Thymus (tissue), 11 donors: ENCODE data around the gene ORC1. TPM values are rescaled to one million over a fixed set of nuclear protein-coding genes. Genes with fewer than 3 reads are reported as not detected.
A peak's percentile ranks its signal among the peaks of the same experiment; 100 is the strongest.

Experiments
- DNase-seq, 9 donors: peaks; one replicate each; pipeline ENCODE4 v3.0.0-alpha.2; 2013; ENCODE audit warnings: low spot score in 9 of 9, low read depth in 6 of 9, missing footprints in 1 of 9
- H3K27ac ChIP-seq, 2 donors: one replicate each; pipeline ENCODE4 v1.5.1; 2013; ENCODE audit warnings: control low read depth in 1 of 2, low read depth in 1 of 2, low read length in 1 of 2, mild to moderate bottlenecking in 1 of 2, moderate library complexity in 1 of 2
- H3K27me3 ChIP-seq, 2 donors: one replicate each; pipeline ENCODE4 v1.5.1; 2013; ENCODE audit warnings: low read length in 1 of 2; ENCODE audit not compliant: control insufficient read depth in 2 of 2, insufficient read depth in 1 of 2
- H3K36me3 ChIP-seq, 2 donors: one replicate each; pipeline ENCODE4 v1.5.1; 2013; ENCODE audit warnings: low read length in 1 of 2, mild to moderate bottlenecking in 1 of 2, moderate library complexity in 1 of 2; ENCODE audit not compliant: control insufficient read depth in 2 of 2, insufficient read depth in 2 of 2
- H3K4me1 ChIP-seq, 2 donors: one replicate each; pipeline ENCODE4 v1.5.1; 2013; ENCODE audit warnings: low read length in 2 of 2; ENCODE audit not compliant: control insufficient read depth in 2 of 2, insufficient read depth in 2 of 2
- H3K4me3 ChIP-seq, 2 donors: one replicate each; pipeline ENCODE4 v1.5.1; 2013; ENCODE audit warnings: low read length in 2 of 2, control low read depth in 1 of 2, mild to moderate bottlenecking in 1 of 2
- H3K9me3 ChIP-seq, 2 donors: one replicate each; pipeline ENCODE4 v1.5.1; 2013; ENCODE audit warnings: low read length in 1 of 2, mild to moderate bottlenecking in 1 of 2; ENCODE audit not compliant: control insufficient read depth in 2 of 2, insufficient read depth in 1 of 2
- WGBS: extraction: QIAGEN DNeasy Blood & Tissue Kit; methylation state at CpG from one replicate; pipeline ENCODE4 v1.1.7; 2013; 5-methylcytosine and 5-hydroxymethylcytosine counted together
- polyA plus RNA-seq: library from polyadenylated mRNA; stranded (reverse); fragments of 200-250 nt; gene quantifications from one replicate; pipeline ENCODE4 v1.2.3, GENCODE V29; 2013
- total RNA-seq: library from RNA; stranded (reverse); fragments of 120-200 nt; gene quantifications from one replicate; pipeline ENCODE4 v1.2.4, GENCODE V29; 2013
- donor health status: healthy.

Gene ORC1
- total and polyA plus RNA-seq, 2 donors = 0.96 to 15.0 TPM

- H3K4me1 ChIP-seq = peaks cover 13 to 24% of the 10 kb centered on the region in 2 donors
- peaks cover 4 to 18% of the 10 kb centered on the region in 2 donors for H3K36me3 ChIP-seq
- peak; percentile 13 to 81 (median 58) for DNase-seq
- WGBS = 12% methylated on average over 51 of the region's 51 CpGs
- H3K9me3 ChIP-seq = peaks cover 0 to 2% of the 10 kb centered on the region in 2 donors
- H3K4me3 ChIP-seq = peak overlapping the region; percentile 27 to 55
- H3K27me3 ChIP-seq = no peaks in the 10 kb centered on the region
- H3K27ac ChIP-seq = peak overlapping the region; percentile 36 to 47
Observed at GRCh38 chr1:52368383-52369172, 35.6 kb downstream of the ORC1 start.

GRCh38 chr1:52367272-52367671, 37.0 kb downstream of the ORC1 start:
- WGBS = over 99% methylated on average over 5 of the region's 5 CpGs
- no peak overlapping the region for H3K4me3 ChIP-seq
- no peaks in the 10 kb centered on the region for H3K27me3 ChIP-seq
- H3K36me3 ChIP-seq = peaks cover 4 to 18% of the 10 kb centered on the region in 2 donors
- no peak overlapping the region for H3K27ac ChIP-seq
- H3K9me3 ChIP-seq = peaks cover 0 to 2% of the 10 kb centered on the region in 2 donors
- no peak for DNase-seq
- peaks cover 13 to 24% of the 10 kb centered on the region in 2 donors for H3K4me1 ChIP-seq

GRCh38 chr1:52366517-52366827, 37.8 kb downstream of the ORC1 start:
- Histone ChIP-seq H3K4me1 (peaks cover 13 to 24% of the 10 kb centered on the region in 2 donors), H3K36me3 (peaks cover 12 to 23% of the 10 kb centered on the region in 2 donors), H3K27ac (peak overlapping the region; percentile 93 to 95), H3K4me3 (peak overlapping the region; percentile 77 to 85), H3K27me3 (no peaks in the 10 kb centered on the region), H3K9me3 (peaks cover 0 to 2% of the 10 kb centered on the region in 2 donors)
- WGBS = 29% methylated on average over 8 of the region's 8 CpGs
- DNase-seq = no peak

- Histone ChIP-seq H3K27me3 (no peaks in the 10 kb centered on the region), H3K27ac (peak within 1 kb of the TSS; percentile 95), H3K4me3 (peak within 1 kb of the TSS; percentile 77 to 85), H3K9me3 (peaks cover 0 to 2% of the 10 kb centered on the region in 2 donors), H3K36me3 (peaks cover 17 to 24% of the 10 kb centered on the region in 2 donors), H3K4me1 (peaks cover 13 to 24% of the 10 kb centered on the region in 2 donors)
- WGBS = under 1% methylated on average over 92 of the region's 92 CpGs
- peak; percentile 90 to 98 (median 96) for DNase-seq
Observed at GRCh38 chr1:52365746-52366516, 38.3 kb downstream of the ORC1 start, which contains the start of gene CC2D1B. Gene CC2D1B (minus strand): TSS chr1:52366205. CDS start chr1:52364620, 1,585 bp downstream.

GRCh38 chr1:52365071-52365745, 39.0 kb downstream of the ORC1 start:
- H3K4me1 ChIP-seq = peaks cover 13 to 24% of the 10 kb centered on the region in 2 donors
- H3K9me3 ChIP-seq = peaks cover 0 to 2% of the 10 kb centered on the region in 2 donors
- H3K4me3 ChIP-seq = peak overlapping the region; percentile 77 to 85
- no peaks in the 10 kb centered on the region for H3K27me3 ChIP-seq
- peak in 5 of 9 donors; percentile 8 to 41 (median 9) for DNase-seq
- peak overlapping the region; percentile 84 to 95 for H3K27ac ChIP-seq
- peaks cover 24 to 31% of the 10 kb centered on the region in 2 donors for H3K36me3 ChIP-seq
- WGBS = 16% methylated on average over 22 of the region's 22 CpGs

GRCh38 chr1:52364235-52364839, 39.9 kb downstream of the ORC1 start:
- no peaks in the 10 kb centered on the region for H3K27me3 ChIP-seq
- no peak overlapping the region for H3K4me3 ChIP-seq
- H3K4me1 ChIP-seq = peaks cover 13 to 24% of the 10 kb centered on the region in 2 donors
- DNase-seq = no peak
- peaks cover 33 to 40% of the 10 kb centered on the region in 2 donors for H3K36me3 ChIP-seq
- H3K9me3 ChIP-seq = peaks cover 0 to 2% of the 10 kb centered on the region in 2 donors
- WGBS = 91% methylated on average over 5 of the region's 5 CpGs
- no peak overlapping the region for H3K27ac ChIP-seq

- no peak for DNase-seq
- H3K27ac ChIP-seq = no peak overlapping the region
- H3K36me3 ChIP-seq = peaks cover 71 to 77% of the 10 kb centered on the region in 2 donors
- no peaks in the 10 kb centered on the region for H3K9me3 ChIP-seq
- H3K27me3 ChIP-seq = no peaks in the 10 kb centered on the region
- WGBS = 98% methylated on average over 7 of the region's 7 CpGs
- peaks cover 13% of the 10 kb centered on the region in 2 donors for H3K4me1 ChIP-seq
- no peak overlapping the region for H3K4me3 ChIP-seq
Observed at GRCh38 chr1:52360595-52360968, 43.6 kb downstream of the ORC1 start.

- Histone ChIP-seq H3K27me3 (no peaks in the 10 kb centered on the region), H3K4me1 (peaks cover 7 to 9% of the 10 kb centered on the region in 2 donors), H3K4me3 (no peak overlapping the region), H3K27ac (no peak overlapping the region), H3K36me3 (peaks cover 77 to 84% of the 10 kb centered on the region in 2 donors), H3K9me3 (no peaks in the 10 kb centered on the region)
- DNase-seq = no peak
- 98% methylated on average over 24 of the region's 24 CpGs for WGBS
Observed at GRCh38 chr1:52359676-52360594, 44.3 kb downstream of the ORC1 start.
